Gastroesophageal sphincter (tissue), 4 donors: ENCODE measurements around the gene CLN6. TPM values are rescaled to one million over a fixed set of nuclear protein-coding genes. Genes with fewer than 3 reads are reported as not detected.
"Not testable (repeated sequence)": the region's sequence is repeated elsewhere in the genome, so short reads cannot be mapped to it uniquely, and the experiment has no call there.

Source experiments
- ATAC-seq: fragments of 150-250 bp; one replicate; pipeline ENCODE4 v1.9.1; 2016; ENCODE audit warnings: mild to moderate bottlenecking, moderate library complexity
- H3K27ac ChIP-seq, 4 donors: fragments of 200-600 bp; sonication (generic) in 3 of 4; 1 replicate in 3 of 4; 2 replicates in 1 of 4; pipeline ENCODE4 v1.5.1; 2016 to 2019
- H3K27me3 ChIP-seq: fragments of 200-600 bp; sonication (generic); one replicate; pipeline ENCODE4 v1.5.1; 2019
- H3K36me3 ChIP-seq, 2 donors: fragments of 200-600 bp; sonication (generic); one replicate each; pipeline ENCODE4 v1.5.1; 2019; ENCODE audit warnings: control low read depth in 1 of 2
- H3K4me1 ChIP-seq, 3 donors: fragments of 200-600 bp; sonication (generic); 1 replicate in 2 of 3; 2 replicates in 1 of 3; pipeline ENCODE4 v1.5.1; 2016 to 2019; ENCODE audit warnings: control low read depth in 2 of 3
- H3K4me3 ChIP-seq, 2 donors: fragments of 200-600 bp; sonication (generic); one replicate each; pipeline ENCODE4 v1.5.1; 2019; ENCODE audit warnings: mild to moderate bottlenecking in 1 of 2, moderate library complexity in 1 of 2
- H3K9me3 ChIP-seq, 3 donors: fragments of 200-600 bp; sonication (generic); one replicate each; pipeline ENCODE4 v1.5.1; 2017 to 2019; ENCODE audit warnings: control low read depth in 2 of 3
- EP300 ChIP-seq: sonication (generic); formaldehyde crosslinking; IDR thresholded peaks from one replicate; pipeline ENCODE4 v1.6.1; 2017; ENCODE audit warnings: antibody characterized with exemption, mild to moderate bottlenecking
- POLR2A ChIP-seq, 2 donors: fragments of 450-650 bp; IDR thresholded peaks; one replicate each; pipeline ENCODE4 v1.6.1; 2017; ENCODE audit warnings: antibody characterized with exemption in 2 of 2, mild to moderate bottlenecking in 2 of 2, moderate library complexity in 1 of 2
- POLR2AphosphoS5 ChIP-seq: sonication (generic); formaldehyde crosslinking; IDR thresholded peaks from one replicate; pipeline ENCODE4 v1.6.1; 2017; ENCODE audit warnings: antibody characterized with exemption
- WGBS, 2 donors: methylation state at CpG; one replicate each; pipeline ENCODE4 v1.1.5; 2018; ENCODE audit warnings: low coverage in 1 of 2; 5-methylcytosine and 5-hydroxymethylcytosine counted together
- total RNA-seq, 4 donors: library from RNA; depleted of rRNA; stranded (reverse); fragments of >200 nt; gene quantifications; one replicate each; pipeline ENCODE4 v1.1.0, GENCODE V29; 2016
- TF ChIP-seq, protein P1 (sequence below), 4 experiments: fragments of 200-600 bp in 2 of 4; fragments of 450-650 bp in 2 of 4; sonication (generic) in 1 of 4; IDR thresholded peaks; one replicate each; pipeline ENCODE4 v1.5.1; 2017 to 2019; ENCODE audit warnings: antibody characterized with exemption in 4 of 4, mild to moderate bottlenecking in 2 of 4, moderate library complexity in 2 of 4

CLN6 gene
- total RNA-seq, 4 donors from 2014 or later = 6.1 to 14.9 (median 13.3) TPM

DNA sequence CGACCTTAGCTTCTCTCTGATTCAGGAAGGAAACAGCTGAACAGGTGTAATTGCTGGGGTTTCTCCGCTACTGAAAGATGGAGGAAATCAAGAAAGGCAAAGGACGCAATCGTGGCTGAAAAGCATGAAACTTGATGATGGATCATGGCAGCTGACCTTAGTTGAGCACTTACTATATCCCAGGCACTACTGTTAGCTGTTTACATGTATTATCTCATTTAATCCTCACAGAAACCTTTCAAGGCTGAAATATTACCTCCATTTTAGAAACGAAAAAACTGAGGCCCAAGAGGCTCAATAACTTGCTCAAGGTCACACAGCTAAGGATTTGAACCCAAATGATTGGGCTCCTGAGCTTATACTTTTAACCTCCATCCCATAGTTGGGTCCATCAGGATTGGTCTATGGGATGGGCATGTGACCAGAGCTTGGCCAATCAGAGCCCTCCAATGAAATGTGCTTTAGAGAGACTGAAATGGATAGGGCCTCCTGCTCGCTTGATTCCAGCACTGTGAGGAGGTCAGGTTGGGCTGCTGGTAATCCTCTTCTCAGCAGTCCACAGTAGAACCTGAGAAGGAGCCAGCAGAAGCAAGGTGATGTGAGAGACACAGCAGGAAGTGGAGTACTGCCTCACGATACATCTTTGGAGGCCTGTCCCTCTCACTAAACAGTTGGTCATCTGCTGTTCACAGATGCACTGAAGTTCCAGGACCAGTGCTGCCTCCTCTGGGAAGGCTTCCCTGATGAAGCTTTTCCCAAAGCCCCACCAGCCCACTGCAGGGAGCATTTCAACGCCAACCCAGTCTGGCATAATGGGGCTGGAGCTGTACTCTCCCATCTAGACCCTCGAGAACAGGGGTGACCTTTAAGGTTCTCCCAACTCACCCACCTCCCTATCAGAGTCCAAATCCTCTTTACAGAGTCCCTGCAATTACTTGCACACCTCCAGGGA is 10.4 kb downstream of the CLN6 start:
- ATAC-seq = no peak
- Histone ChIP-seq H3K4me1 (no peaks in the 10 kb centered on the region), H3K36me3 (peaks cover 0 to 31% of the 10 kb centered on the region in 2 donors), H3K27ac (no peak overlapping the region), H3K4me3 (no peak overlapping the region), H3K9me3 (no peaks in the 10 kb centered on the region), H3K27me3 (no peaks in the 10 kb centered on the region)
- 95 to 96% methylated on average over 3 to 7 of the region's 9 CpGs for whole genome bisulfite sequencing, 2 donors
- no peak for TF ChIP-seq POLR2AphosphoS5
- TF ChIP-seq EP300 = no peak
- TF ChIP-seq POLR2A (IDR thresholded peaks at IDR 0.05) = no peak
- TF ChIP-seq, protein P1, sequence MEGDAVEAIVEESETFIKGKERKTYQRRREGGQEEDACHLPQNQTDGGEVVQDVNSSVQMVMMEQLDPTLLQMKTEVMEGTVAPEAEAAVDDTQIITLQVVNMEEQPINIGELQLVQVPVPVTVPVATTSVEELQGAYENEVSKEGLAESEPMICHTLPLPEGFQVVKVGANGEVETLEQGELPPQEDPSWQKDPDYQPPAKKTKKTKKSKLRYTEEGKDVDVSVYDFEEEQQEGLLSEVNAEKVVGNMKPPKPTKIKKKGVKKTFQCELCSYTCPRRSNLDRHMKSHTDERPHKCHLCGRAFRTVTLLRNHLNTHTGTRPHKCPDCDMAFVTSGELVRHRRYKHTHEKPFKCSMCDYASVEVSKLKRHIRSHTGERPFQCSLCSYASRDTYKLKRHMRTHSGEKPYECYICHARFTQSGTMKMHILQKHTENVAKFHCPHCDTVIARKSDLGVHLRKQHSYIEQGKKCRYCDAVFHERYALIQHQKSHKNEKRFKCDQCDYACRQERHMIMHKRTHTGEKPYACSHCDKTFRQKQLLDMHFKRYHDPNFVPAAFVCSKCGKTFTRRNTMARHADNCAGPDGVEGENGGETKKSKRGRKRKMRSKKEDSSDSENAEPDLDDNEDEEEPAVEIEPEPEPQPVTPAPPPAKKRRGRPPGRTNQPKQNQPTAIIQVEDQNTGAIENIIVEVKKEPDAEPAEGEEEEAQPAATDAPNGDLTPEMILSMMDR (IDR thresholded peaks at IDR 0.05) = no peak

DNA sequence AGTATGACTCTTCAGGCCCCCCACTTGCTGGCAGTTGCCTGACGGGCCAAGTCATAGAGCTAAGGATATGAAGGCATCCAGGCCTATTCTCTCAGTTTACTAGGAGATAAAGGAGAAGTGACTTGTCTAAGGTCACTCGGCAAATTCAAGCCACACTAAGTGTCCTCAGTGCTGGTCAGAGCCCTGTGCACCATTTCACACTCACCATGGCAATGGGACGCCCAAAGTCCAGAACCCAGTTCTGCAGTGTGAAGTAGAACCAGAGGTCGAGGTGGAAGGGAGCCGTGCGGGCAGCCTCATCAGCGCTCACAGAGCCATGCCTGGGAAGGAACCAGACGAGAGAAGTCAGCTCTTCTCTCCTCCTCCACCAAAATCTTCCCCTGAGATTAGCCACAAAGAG is 11.2 kb downstream of the CLN6 start:
- H3K4me3 ChIP-seq = no peak overlapping the region
- no peaks in the 10 kb centered on the region for H3K27me3 ChIP-seq
- 100% methylated on average over 1 to 3 of the region's 8 CpGs for WGBS, 2 donors
- no peaks in the 10 kb centered on the region for H3K4me1 ChIP-seq
- H3K36me3 ChIP-seq = peaks cover 0 to 35% of the 10 kb centered on the region in 2 donors
- TF ChIP-seq, protein P1 (IDR thresholded peaks at IDR 0.05) = no peak
- TF ChIP-seq POLR2A (IDR thresholded peaks at IDR 0.05) (no peak), POLR2AphosphoS5 (no peak)
- no peak for ATAC-seq
- no peak overlapping the region for H3K27ac ChIP-seq
- H3K9me3 ChIP-seq = no peaks in the 10 kb centered on the region

DNA sequence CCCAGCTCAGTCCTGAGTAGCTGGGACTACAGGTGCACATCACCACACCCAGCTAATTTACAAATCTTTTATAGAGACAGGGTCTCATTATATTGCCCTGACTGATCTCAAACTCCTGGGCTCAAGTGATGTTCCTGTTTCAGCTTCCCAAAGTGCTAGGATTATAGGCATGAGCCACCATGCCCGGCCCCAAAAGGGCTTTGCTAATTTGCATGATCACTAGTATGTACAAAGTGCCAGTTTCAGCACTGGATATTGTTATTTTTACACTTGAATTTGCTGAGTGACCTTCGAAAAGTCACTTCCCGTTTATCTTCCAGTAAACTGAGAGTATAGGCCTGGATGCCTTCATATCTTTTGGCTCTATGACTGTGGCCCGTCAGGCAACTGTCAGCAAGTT is 12.2 kb downstream of the CLN6 start:
- Histone ChIP-seq H3K27me3 (no peaks in the 10 kb centered on the region), H3K9me3 (no peaks in the 10 kb centered on the region), H3K27ac (no peak overlapping the region), H3K4me1 (no peaks in the 10 kb centered on the region), H3K36me3 (peaks cover 0 to 35% of the 10 kb centered on the region in 2 donors), H3K4me3 (no peak overlapping the region)
- no peak for ATAC-seq
- WGBS, 2 donors = 80 to 87% methylated on average over 1 to 2 of the region's 4 CpGs
- TF ChIP-seq POLR2AphosphoS5 (no peak), POLR2A (IDR thresholded peaks at IDR 0.05) (no peak), EP300 (no peak)
- TF ChIP-seq, protein P1 (IDR thresholded peaks at IDR 0.05) = no peak

DNA sequence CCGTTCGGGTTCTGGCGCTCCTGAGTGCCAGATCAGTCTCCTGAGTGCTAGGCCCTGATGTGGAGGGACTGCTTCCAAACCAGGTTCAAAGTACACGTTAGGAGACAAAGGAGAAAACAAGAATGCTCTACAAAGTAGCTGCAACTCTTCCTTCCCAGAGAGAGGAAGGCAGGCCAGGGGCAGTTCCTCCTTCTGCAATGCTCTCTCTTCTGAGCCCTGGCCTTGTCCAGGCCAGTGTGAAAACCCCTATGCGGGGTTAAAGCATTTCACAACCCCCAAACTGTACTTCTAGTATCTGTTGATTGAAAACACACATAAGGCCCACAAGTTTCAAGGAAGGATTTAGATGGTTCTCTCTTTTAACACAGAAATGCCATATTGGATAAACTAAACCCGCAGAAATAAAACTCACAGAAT is 14.7 kb downstream of the CLN6 start:
- Histone ChIP-seq H3K9me3 (no peaks in the 10 kb centered on the region), H3K27ac (no peak overlapping the region), H3K36me3 (peaks cover 0 to 35% of the 10 kb centered on the region in 2 donors), H3K27me3 (no peaks in the 10 kb centered on the region), H3K4me3 (no peak overlapping the region), H3K4me1 (peaks cover 0 to 16% (median 8%) of the 10 kb centered on the region in 3 donors)
- ATAC-seq = no peak
- 100% methylated on average over 2 of the region's 6 CpGs for WGBS, 2 donors
- TF ChIP-seq POLR2A (IDR thresholded peaks at IDR 0.05) (no peak), POLR2AphosphoS5 (no peak), EP300 (no peak)

DNA sequence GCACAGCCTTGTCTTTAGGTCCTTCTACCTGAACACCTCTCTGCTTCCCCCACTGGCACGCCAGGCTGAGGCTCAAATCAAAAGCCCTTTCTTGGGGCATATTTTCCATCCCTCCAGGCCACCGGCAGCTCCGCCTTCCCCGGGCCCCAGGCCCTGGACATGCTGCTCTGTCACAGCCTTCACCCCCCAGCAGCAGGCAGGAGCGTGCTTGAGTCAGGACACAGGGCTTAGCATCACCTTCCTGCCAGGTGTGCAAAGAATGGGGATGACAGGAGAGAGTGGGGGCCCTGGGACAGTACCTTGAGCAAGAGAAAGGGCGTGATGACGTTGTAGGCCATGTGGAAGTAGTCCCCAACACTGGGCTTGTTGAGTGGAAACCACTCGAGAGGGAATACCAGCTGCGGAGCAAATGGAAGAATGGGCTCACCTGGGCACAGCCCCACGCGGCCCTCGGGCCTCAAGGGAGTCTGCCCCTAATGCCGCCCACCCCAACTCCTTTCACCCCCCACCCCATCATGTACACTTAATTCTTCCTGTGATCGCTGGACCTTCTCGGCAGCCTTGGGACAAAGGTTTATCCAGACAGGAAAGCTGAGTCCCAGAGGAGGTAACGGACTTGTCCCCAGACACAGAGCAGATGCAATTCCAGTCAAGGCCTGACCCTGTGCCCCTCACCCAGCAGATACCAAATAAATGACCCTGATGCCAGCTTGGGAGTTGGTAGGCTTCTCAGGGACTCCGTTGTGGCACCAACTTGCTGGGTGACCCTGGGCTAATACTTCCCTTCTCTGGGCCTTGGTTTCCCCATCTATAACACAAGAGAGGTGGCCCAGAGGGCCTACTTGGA is 15.3 kb downstream of the CLN6 start:
- WGBS, 2 donors = 84% methylated on average over 2 of the region's 17 CpGs; no CpG with 5 or more reads in 1 of the 2 donors
- no peak for ATAC-seq

DNA sequence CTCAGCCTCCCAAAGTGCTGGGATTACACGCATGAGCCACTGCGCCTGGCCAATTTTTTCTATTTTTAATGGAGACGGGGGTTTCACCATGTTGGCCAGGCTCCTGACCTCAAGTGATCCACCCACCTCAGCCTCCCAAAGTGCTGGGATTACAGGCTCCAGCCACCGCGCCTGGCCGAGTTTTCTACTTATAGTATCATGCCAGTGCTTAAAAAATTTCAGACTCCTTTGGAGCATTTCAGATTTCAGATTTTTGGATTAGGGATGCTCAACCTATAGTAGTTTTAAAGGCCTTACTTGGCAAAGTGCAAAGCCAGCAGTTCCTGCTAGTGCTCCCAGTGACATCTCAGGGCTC is 16.1 kb downstream of the CLN6 start:
- H3K9me3 ChIP-seq, ATAC-seq, H3K27me3 ChIP-seq, H3K27ac ChIP-seq, H3K4me3 ChIP-seq: not testable (repeated sequence)
- WGBS, 2 donors = 89 to 100% methylated on average over 1 to 2 of the region's 6 CpGs
- H3K4me1 ChIP-seq = peaks cover 0 to 16% (median 8%) of the 10 kb centered on the region in 3 donors
- H3K36me3 ChIP-seq = peaks cover 0 to 31% of the 10 kb centered on the region in 2 donors

More for the DNA sequence above, 15.3 kb downstream of the CLN6 start:
- no peak overlapping the region for H3K27ac ChIP-seq
- no peak overlapping the region for H3K4me3 ChIP-seq
- TF ChIP-seq POLR2A (IDR thresholded peaks at IDR 0.05) (no peak), EP300 (no peak), POLR2AphosphoS5 (no peak)
- TF ChIP-seq, protein P1 (IDR thresholded peaks at IDR 0.05) = no peak
- H3K36me3 ChIP-seq = peaks cover 0 to 35% of the 10 kb centered on the region in 2 donors
- no peaks in the 10 kb centered on the region for H3K9me3 ChIP-seq
- H3K27me3 ChIP-seq = no peaks in the 10 kb centered on the region
- peaks cover 0 to 16% (median 8%) of the 10 kb centered on the region in 3 donors for H3K4me1 ChIP-seq
